ENCODE results near the gene PFDN4.
"Not testable (repeated sequence)": the region's sequence is repeated elsewhere in the genome, so short reads cannot be mapped to it uniquely, and the experiment has no call there.

The PFDN4 gene

GRCh38 chr20:54256202-54256601 is 48.3 kb downstream of the PFDN4 start:
- DNase-seq (ENCODE audit: low read depth) = no peak
- no peak overlapping the region for H3K4me3 ChIP-seq (ENCODE audit: low read depth, low read length)

GRCh38 chr20:54257071-54257816 is 49.4 kb downstream of the PFDN4 start:
- H3K4me3 ChIP-seq (ENCODE audit: low read depth, low read length) = no peak overlapping the region
- DNase-seq (ENCODE audit: low read depth) = peak; percentile 92

GRCh38 chr20:54260116-54260515 is 52.2 kb downstream of the PFDN4 start:
- H3K4me3 ChIP-seq (ENCODE audit: low read depth, low read length) = no peak overlapping the region
- DNase-seq (ENCODE audit: low read depth) = no peak

- no peak for DNase-seq (ENCODE audit: low read depth)
- no peak overlapping the region for H3K4me3 ChIP-seq (ENCODE audit: low read depth, low read length)
Measured at GRCh38 chr20:54262671-54263070, 54.8 kb downstream of the PFDN4 start.

GRCh38 chr20:54263116-54263690 is 55.3 kb downstream of the PFDN4 start:
- H3K4me3 ChIP-seq (ENCODE audit: low read depth, low read length) = no peak overlapping the region
- no peak for DNase-seq (ENCODE audit: low read depth)

- H3K4me3 ChIP-seq (ENCODE audit: low read depth, low read length); DNase-seq (ENCODE audit: low read depth): not testable (repeated sequence)
Measured at GRCh38 chr20:54265791-54266190, 57.9 kb downstream of the PFDN4 start.

GRCh38 chr20:54266844-54267243 is 59.0 kb downstream of the PFDN4 start:
- DNase-seq (ENCODE audit: low read depth) = no peak
- H3K4me3 ChIP-seq (ENCODE audit: low read depth, low read length) = no peak overlapping the region

GRCh38 chr20:54267483-54268003 is 59.7 kb downstream of the PFDN4 start:
- no peak overlapping the region for H3K4me3 ChIP-seq (ENCODE audit: low read depth, low read length)
- no peak for DNase-seq (ENCODE audit: low read depth)

- H3K4me3 ChIP-seq (ENCODE audit: low read depth, low read length) = no peak overlapping the region
- no peak for DNase-seq (ENCODE audit: low read depth)
Measured at GRCh38 chr20:54268941-54269340, 61.1 kb downstream of the PFDN4 start.
